OCI-LY7 (cell line): ENCODE results near the gene BRCA1. TPM values are rescaled to one million over a fixed set of nuclear protein-coding genes. Genes with fewer than 3 reads are reported as not detected.
A peak's percentile ranks its signal among the peaks of the same experiment; 100 is the strongest.
"Not testable (repeated sequence)": the region's sequence is repeated elsewhere in the genome, so short reads cannot be mapped to it uniquely, and the experiment has no call there.

Experiments
- BruUV-seq: library from RNA; stranded (reverse); fragments of 400-500 nt; replicated peaks from 2 replicates; lab custom pipeline; 2021; lab: Mats Ljungman, UMichigan
- CTCF ChIA-PET: fragments of 300-600 bp; sonication (Branson Sonifier 250); formaldehyde crosslinking; loops from one replicate; lab custom pipeline; 2022; ENCODE audit warnings: antibody characterized with exemption; ENCODE audit not compliant: unreplicated experiment; lab: Charles Lee
- POLR2A ChIA-PET: fragments of 300-600 bp; sonication (Branson Sonifier 250); formaldehyde crosslinking; loops from one replicate; lab custom pipeline; 2022; ENCODE audit warnings: antibody characterized with exemption; lab: Charles Lee
- DNase-seq: peaks from one replicate; pipeline ENCODE4 v3.0.0-alpha.2; 2015; ENCODE audit warnings: low spot score
- H2AFZ ChIP-seq: fragments of 200-600 bp; sonication (generic), shearing (Covaris generic); 2 replicates; pipeline ENCODE4 v1.6.1; 2014; ENCODE audit warnings: mild to moderate bottlenecking, antibody characterized with exemption, low read length, moderate library complexity
- H3K27ac ChIP-seq: fragments of 200-600 bp; sonication (generic); 2 replicates; pipeline ENCODE4 v1.5.1; 2014; ENCODE audit warnings: mixed run types, low read depth, mild to moderate bottlenecking, moderate library complexity, low read length, inconsistent platforms; ENCODE audit not compliant: poor library complexity, severe bottlenecking
- H3K36me3 ChIP-seq: fragments of 200-600 bp; sonication (generic); 2 replicates; pipeline ENCODE4 v1.6.1; 2014; ENCODE audit warnings: mild to moderate bottlenecking, antibody characterized with exemption, low read length, moderate library complexity, mixed read lengths; ENCODE audit not compliant: insufficient read depth
- H3K4me1 ChIP-seq: fragments of 200-600 bp; sonication (generic); 2 replicates; pipeline ENCODE4 v1.5.1; 2014; ENCODE audit warnings: mild to moderate bottlenecking, low read length; ENCODE audit not compliant: insufficient read depth, poor library complexity, severe bottlenecking
- H3K4me2 ChIP-seq: fragments of 200-600 bp; sonication (generic); 2 replicates; pipeline ENCODE4 v1.6.1; 2014; ENCODE audit warnings: mild to moderate bottlenecking, low read length
- H3K4me3 ChIP-seq: fragments of 200-600 bp; sonication (generic); 2 replicates; pipeline ENCODE4 v1.5.1; 2014; ENCODE audit warnings: mild to moderate bottlenecking, low read depth, low read length; ENCODE audit not compliant: poor library complexity, severe bottlenecking
- H3K79me2 ChIP-seq: fragments of 200-600 bp; sonication (generic); 2 replicates; pipeline ENCODE4 v1.6.1; 2016; ENCODE audit warnings: low read depth, mild to moderate bottlenecking, low read length, moderate library complexity, mixed read lengths; ENCODE audit not compliant: insufficient read depth
- H3K9me2 ChIP-seq: fragments of 200-600 bp; sonication (generic); 2 replicates; pipeline ENCODE4 v1.6.1; 2016; ENCODE audit warnings: mild to moderate bottlenecking, low read length, mixed read lengths; ENCODE audit not compliant: insufficient read depth
- H3K9me3 ChIP-seq: fragments of 200-600 bp; sonication (generic); 2 replicates; pipeline ENCODE4 v1.6.1; 2014; ENCODE audit warnings: mild to moderate bottlenecking, mixed run types, low read length, mixed read lengths
- H4K20me1 ChIP-seq: fragments of 200-600 bp; sonication (generic); 2 replicates; pipeline ENCODE4 v1.6.1; 2014; ENCODE audit warnings: mild to moderate bottlenecking, antibody characterized with exemption, low read length, moderate library complexity, mixed read lengths; ENCODE audit not compliant: insufficient read depth
- EZH2phosphoT487 ChIP-seq: fragments of 200-600 bp; sonication (generic); IDR thresholded peaks from 2 replicates; pipeline ENCODE4 v1.6.1; 2018; ENCODE audit warnings: low read depth, borderline replicate concordance, mild to moderate bottlenecking, mixed run types, antibody characterized with exemption, low read length, moderate library complexity, mixed read lengths
- intact Hi-C: fragments of 100-400 bp; cut with micrococcal nuclease; formaldehyde crosslinking; loops from one replicate; pipeline ENCODE4 v1.10.0; 2022; ENCODE audit not compliant: unreplicated experiment
- total RNA-seq, 2 experiments: library from RNA; depleted of rRNA in 1 of 2; stranded (reverse); fragments of >200 nt in 1 of 2; shearing (Covaris generic) in 1 of 2; gene quantifications; 2 replicates each; pipeline ENCODE4 v1.2.3, GENCODE V29; 2014 to 2022
- TF ChIP-seq, protein P1 (sequence below): fragments of 200-600 bp; sonication (generic); conservative IDR thresholded peaks from 2 replicates; pipeline ENCODE4 v1.5.1; 2014; ENCODE audit warnings: mild to moderate bottlenecking, antibody characterized with exemption, low read length, moderate library complexity, mixed read lengths

The BRCA1 gene
- total RNA-seq, 2 experiments from 2014 or later = 112 to 135 TPM

DNA sequence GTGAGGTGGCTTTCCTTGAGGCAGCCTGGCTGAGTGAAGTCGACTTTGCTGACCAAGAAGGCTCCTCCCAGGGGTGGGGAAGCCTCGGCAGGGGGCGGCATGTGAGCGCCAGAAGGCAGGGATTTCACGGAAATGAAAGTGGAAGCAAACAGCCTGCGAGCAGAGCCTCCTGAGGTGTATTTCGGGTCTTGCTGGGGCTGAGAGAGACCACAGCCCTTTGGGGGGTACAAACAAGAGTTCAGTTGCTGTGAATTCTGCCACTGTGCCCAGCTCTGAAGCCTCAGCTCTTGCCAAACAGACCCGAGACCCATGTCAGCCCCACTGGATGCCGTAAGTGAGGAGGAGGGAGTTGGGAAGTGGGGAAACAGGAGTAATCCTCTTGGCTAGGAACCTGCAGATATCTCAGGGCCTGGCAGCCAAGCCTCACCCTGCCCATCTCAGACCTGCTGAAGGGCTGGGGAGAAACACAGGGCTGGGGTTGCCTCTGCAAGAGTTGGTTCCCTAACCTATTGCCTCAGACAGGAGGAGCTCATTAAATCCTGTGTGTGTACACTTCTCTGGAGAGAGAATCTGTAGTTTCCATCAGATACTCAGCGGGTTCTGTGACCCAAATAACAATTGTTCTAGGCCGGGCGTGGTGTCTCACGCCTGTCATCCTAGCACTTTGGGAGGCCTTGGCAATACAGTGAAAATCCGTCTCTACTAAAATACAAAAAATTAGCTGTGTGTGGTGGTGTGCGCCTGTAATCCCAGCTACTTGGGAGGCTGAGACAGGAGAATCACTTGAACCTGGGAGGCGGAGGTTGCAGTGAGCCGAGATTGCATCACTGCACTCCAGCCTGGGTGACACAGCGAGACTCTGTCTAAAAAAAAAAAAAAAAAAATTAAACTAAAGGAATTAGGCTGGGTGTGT, 118.3 kb downstream of the BRCA1 start, which contains the start of gene IFI35:
Gene IFI35, plus strand, starts transcription at position 146 of the 913 bp plus-strand sequence. Its CDS starts 164 bp downstream, at position 310.
- TF ChIP-seq, protein P1, sequence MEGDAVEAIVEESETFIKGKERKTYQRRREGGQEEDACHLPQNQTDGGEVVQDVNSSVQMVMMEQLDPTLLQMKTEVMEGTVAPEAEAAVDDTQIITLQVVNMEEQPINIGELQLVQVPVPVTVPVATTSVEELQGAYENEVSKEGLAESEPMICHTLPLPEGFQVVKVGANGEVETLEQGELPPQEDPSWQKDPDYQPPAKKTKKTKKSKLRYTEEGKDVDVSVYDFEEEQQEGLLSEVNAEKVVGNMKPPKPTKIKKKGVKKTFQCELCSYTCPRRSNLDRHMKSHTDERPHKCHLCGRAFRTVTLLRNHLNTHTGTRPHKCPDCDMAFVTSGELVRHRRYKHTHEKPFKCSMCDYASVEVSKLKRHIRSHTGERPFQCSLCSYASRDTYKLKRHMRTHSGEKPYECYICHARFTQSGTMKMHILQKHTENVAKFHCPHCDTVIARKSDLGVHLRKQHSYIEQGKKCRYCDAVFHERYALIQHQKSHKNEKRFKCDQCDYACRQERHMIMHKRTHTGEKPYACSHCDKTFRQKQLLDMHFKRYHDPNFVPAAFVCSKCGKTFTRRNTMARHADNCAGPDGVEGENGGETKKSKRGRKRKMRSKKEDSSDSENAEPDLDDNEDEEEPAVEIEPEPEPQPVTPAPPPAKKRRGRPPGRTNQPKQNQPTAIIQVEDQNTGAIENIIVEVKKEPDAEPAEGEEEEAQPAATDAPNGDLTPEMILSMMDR = peak; percentile 70
- no peak for TF ChIP-seq EZH2phosphoT487
- intact Hi-C loops = no loop called here
- Histone ChIP-seq H3K79me2 (no peaks in the 10 kb centered on the region), H3K4me3 (peak within 1 kb of the TSS; percentile 45), H3K9me2 (no peaks in the 10 kb centered on the region), H3K4me2 (peak within 1 kb of the TSS; percentile 66), H3K4me1 (peaks cover 10% of the 10 kb centered on the region), H2AFZ (peak within 1 kb of the TSS; percentile 42; the same call in 1 of the 2 replicates), H3K36me3 (peaks cover 41% of the 10 kb centered on the region), H3K9me3 (no peaks in the 10 kb centered on the region), H3K27ac (peak within 1 kb of the TSS; percentile 58), H4K20me1 (no peaks in the 10 kb centered on the region)
- DNase-seq = peak; percentile 78
- ChIA-PET POLR2A (interaction anchor here (0.5 to 0.9 kb wide), 3 partner anchors 41 to 387 kb away, joined by 3 to 5 read pairs (median 4); no protein-coding TSS in a partner anchor), CTCF (no interaction called here)
- no TSS peak for BruUV-seq

DNA sequence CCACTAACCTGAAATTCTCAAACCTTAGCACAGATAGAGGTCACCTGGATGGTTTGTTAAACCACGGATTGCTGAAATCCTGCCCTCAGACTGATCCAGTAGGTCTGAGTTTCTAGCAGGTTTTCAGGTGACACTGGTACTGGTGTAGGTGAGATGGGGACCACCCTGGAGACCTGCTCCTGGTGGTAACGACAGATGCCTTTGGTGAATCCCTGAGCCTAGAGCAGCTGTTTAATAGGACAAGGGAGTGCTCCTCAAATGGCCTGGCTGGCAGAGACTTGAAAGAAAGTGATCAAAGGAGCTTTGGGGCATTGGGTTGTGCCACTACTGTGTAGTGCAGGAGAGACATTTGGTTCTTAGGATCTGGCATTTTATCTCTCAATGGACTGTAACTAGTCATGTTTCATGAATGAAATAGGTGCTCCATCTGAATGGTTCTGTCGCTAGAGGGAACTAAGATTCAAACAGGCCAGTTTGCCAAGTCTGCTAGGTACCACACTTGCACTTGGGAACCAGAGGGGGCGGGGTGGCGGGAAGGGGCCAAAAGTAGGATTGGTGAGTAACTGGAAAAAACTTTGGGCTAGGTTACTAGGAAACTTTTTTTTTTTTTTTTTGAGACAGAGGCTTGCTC, 121.5 kb downstream of the BRCA1 start:
- H3K27ac ChIP-seq = peak overlapping the region; percentile 9
- ChIA-PET POLR2A (no interaction called here), CTCF (no interaction called here)
- peaks cover 14% of the 10 kb centered on the region; the same call in 1 of the 2 replicates for H4K20me1 ChIP-seq
- H3K79me2 ChIP-seq = peaks cover 26% of the 10 kb centered on the region
- no peak for TF ChIP-seq EZH2phosphoT487
- TF ChIP-seq, protein P1 = no peak
- H3K36me3 ChIP-seq = peaks cover 73% of the 10 kb centered on the region
- intact Hi-C loops = no loop called here
- peaks cover 21% of the 10 kb centered on the region for H3K4me1 ChIP-seq
- H3K9me2 ChIP-seq = no peaks in the 10 kb centered on the region
- H3K4me2 ChIP-seq = no peak overlapping the region
- no peak overlapping the region for H2AFZ ChIP-seq
- H3K4me3 ChIP-seq = no peak overlapping the region
- no peaks in the 10 kb centered on the region for H3K9me3 ChIP-seq
- no peak for DNase-seq
- BruUV-seq = no TSS peak

DNA sequence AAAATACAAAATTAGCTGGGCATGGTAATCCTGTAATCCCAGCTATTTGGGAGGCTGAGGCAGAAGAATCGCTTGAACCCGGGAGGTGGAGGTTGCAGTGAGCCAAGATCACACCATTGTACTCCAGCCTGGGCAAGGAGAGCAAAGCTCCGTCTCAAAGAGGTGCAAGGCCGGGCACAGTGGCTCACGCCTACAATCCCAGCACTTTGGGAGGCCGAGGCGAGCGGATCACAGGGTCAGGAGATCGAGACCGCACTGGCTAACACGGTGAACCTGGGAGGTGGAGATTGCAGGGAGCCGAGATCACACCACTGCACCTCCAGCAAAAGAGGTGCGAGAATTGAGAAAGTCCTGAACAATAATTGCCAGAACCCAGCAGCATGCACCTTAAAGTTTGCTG, 124.3 kb downstream of the BRCA1 start:
- H3K36me3 ChIP-seq = peaks cover 73% of the 10 kb centered on the region
- H3K9me3 ChIP-seq, BruUV-seq, POLR2A ChIA-PET, H2AFZ ChIP-seq, H3K4me3 ChIP-seq, CTCF ChIA-PET, DNase-seq, H3K27ac ChIP-seq, H3K4me2 ChIP-seq, intact Hi-C loops, H3K9me2 ChIP-seq: not testable (repeated sequence)
- peaks cover 30% of the 10 kb centered on the region for H3K79me2 ChIP-seq
- peaks cover 14% of the 10 kb centered on the region; the same call in 1 of the 2 replicates for H4K20me1 ChIP-seq
- H3K4me1 ChIP-seq = peaks cover 20% of the 10 kb centered on the region
